Fibroblast of mammary gland (primary cell): ENCODE data around the gene RFX8.

ENCODE experiments used
- DNase-seq: peaks from one replicate; pipeline ENCODE4 v3.0.0-alpha.2; 2010; ENCODE audit warnings: low read depth
- H3K4me3 ChIP-seq: 2 replicates; pipeline ENCODE4 v1.5.1; 2011; ENCODE audit warnings: low read depth, mild to moderate bottlenecking, low read length, moderate library complexity; ENCODE audit not compliant: control insufficient read depth
- TF ChIP-seq, protein P1 (sequence below): conservative IDR thresholded peaks from 2 replicates; pipeline ENCODE4 v1.5.1; 2011; ENCODE audit warnings: low read depth, low read length, inconsistent platforms; ENCODE audit not compliant: control insufficient read depth, insufficient read depth

Gene RFX8

DNA sequence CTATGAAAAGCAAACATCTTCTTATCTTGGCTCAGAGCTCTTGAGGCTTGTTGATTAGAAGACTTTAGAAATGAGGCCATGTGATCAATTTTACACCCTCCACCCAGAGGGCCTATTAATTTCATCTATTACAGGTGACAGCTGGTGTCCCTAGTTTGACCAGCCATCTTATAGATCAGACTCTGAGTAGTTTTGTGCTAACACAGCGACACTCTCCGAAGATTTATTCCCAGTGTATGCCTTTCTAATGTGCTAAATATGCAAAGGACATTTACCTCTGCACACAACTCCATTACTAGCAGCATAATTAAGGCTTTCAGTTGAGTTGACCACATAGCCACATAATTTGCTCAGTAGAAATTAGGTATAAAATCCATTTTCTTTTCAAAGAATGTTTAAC is 2.6 kb upstream of the RFX8 start:
- no peak for DNase-seq
- H3K4me3 ChIP-seq = no peak overlapping the region
- TF ChIP-seq, protein P1, sequence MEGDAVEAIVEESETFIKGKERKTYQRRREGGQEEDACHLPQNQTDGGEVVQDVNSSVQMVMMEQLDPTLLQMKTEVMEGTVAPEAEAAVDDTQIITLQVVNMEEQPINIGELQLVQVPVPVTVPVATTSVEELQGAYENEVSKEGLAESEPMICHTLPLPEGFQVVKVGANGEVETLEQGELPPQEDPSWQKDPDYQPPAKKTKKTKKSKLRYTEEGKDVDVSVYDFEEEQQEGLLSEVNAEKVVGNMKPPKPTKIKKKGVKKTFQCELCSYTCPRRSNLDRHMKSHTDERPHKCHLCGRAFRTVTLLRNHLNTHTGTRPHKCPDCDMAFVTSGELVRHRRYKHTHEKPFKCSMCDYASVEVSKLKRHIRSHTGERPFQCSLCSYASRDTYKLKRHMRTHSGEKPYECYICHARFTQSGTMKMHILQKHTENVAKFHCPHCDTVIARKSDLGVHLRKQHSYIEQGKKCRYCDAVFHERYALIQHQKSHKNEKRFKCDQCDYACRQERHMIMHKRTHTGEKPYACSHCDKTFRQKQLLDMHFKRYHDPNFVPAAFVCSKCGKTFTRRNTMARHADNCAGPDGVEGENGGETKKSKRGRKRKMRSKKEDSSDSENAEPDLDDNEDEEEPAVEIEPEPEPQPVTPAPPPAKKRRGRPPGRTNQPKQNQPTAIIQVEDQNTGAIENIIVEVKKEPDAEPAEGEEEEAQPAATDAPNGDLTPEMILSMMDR = no peak

DNA sequence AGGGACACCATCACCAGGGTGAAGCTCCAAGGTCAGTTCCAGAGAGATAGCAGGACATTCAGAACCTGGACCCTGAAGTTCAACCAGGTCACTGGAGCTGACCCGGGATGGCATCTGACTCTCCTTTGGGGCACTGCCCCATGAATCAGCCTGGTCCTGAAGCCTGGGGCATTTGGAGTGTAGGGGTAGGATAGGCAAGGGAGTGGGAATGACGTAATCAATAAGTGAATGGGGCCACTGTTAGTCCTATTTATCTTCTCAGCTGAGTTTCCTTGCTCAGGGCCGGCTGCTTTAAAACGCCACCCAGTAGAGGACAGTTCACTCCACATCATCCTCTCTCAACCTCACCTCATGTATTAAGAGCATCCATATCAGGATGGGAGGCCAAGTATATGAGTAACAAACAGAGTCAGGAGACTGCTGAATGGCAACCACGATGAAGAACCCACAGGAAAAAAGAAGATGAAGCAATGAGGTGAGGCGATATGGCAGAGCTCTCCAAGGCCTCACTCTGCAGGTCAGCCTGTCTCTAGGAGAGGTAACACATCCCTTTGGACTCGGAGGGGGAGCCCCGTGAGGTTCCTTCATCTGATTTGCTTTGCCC is 1.8 kb upstream of the RFX8 start:
- TF ChIP-seq, protein P1 = no peak
- no peak overlapping the region for H3K4me3 ChIP-seq
- DNase-seq = peak; percentile 51

DNA sequence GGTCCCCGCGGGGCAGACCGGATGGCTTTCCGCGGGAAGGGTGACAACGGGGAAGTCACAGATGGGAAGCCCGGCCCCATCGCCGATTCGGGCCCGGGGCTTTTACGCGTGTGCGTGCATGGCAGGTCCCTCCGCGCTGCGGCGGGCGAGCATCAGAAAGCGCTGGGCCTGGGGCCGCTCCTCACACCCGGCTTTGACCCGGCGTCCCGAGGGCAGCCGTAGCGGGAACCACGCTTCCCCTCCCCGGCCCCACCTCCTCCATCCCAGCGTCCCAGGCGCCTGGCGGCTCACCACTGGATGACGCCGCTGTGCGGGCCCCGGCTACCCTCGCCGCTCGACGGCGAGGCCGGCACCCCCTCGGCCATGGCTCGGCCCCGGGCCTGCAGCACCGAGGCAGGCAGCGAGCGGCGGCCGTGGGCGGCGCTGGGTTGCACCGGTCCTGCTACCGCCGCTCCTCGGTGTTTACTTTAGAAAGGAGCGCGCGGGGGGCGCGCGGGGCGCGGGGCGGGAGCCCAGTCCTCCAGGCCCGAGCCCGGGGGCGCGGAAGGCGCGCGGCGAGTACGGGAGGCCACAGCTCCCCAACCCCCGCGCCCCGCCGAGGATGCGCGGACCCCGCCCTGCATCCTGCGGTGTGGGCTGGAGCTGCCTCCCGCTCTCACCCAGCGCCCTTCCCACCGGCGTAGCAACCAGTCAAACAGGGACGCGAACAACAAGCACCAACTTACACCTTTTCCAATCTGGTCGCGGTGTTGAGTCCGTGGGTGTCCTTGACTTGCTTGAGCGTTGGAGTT is 806 bp downstream of the RFX8 start:
- H3K4me3 ChIP-seq = peak overlapping the region; percentile 96
- peak; percentile 76 for DNase-seq
- TF ChIP-seq, protein P1 = no peak

- TF ChIP-seq, protein P1 = no peak
- H3K4me3 ChIP-seq = peak overlapping the region; percentile 96
- peak; percentile 43 for DNase-seq
Measured at GRCh38 chr2:101473591-101473910, 1.4 kb downstream of the RFX8 start.

- no peak overlapping the region for H3K4me3 ChIP-seq
- TF ChIP-seq, protein P1 = no peak
Measured at GRCh38 chr2:101469863-101470262, 5.0 kb downstream of the RFX8 start.

DNA sequence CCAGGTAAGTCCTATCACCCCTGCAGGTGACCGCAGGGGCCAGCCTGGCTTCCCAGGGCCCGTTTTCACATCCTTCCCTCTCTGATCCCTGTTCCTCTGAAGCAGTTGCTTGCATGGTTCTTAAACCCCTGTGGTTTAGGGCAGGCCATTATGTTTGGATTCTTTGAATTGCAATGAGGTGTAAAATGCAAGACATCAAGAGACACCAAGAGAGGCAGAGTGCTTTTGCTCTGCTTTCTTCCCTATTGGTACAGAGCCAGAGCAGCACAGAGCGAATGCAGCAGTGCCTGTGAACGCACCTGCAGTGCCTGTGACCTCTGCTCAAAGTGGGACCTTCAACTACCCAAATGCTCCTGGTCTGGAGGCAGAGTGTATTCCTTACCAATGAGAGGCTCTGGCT is 7.6 kb downstream of the RFX8 start:
- DNase-seq = no peak
- TF ChIP-seq, protein P1 = no peak
- H3K4me3 ChIP-seq = no peak overlapping the region

More at GRCh38 chr2:101469863-101470262, 5.0 kb downstream of the RFX8 start:
- peak; percentile 22 for DNase-seq
